Naive B cell (primary cell): ENCODE data around the gene LRRC8A. TPM values are rescaled to one million over a fixed set of nuclear protein-coding genes. Genes with fewer than 3 reads are reported as not detected.

ENCODE experiments used
- ATAC-seq, 2 donors: fragments of 150-1000 bp; cut with Tn5 transposase; 2 replicates each; pipeline ENCODE4 v1.10.0; 2021; ENCODE audit warnings: low read depth in 2 of 2, mild to moderate bottlenecking in 2 of 2, moderate library complexity in 2 of 2
- DNase-seq: peaks from one replicate; pipeline ENCODE4 v3.0.0; 2022
- H3K27ac Mint-ChIP-seq, 6 donors: one replicate each; pipeline ENCODE4 v1.8.0; 2020 to 2022; ENCODE audit warnings: mild to moderate bottlenecking in 6 of 6, mixed read lengths in 6 of 6, moderate library complexity in 5 of 6, inconsistent platforms in 2 of 6
- H3K27me3 Mint-ChIP-seq, 3 donors: one replicate each; pipeline ENCODE4 v1.8.0; 2021 to 2022; ENCODE audit warnings: mixed read lengths in 3 of 3, mild to moderate bottlenecking in 1 of 3
- H3K36me3 Mint-ChIP-seq, 2 donors: one replicate each; pipeline ENCODE4 v1.8.0; 2020 to 2022; ENCODE audit warnings: mixed read lengths in 2 of 2, inconsistent platforms in 1 of 2, mild to moderate bottlenecking in 1 of 2
- H3K4me1 Mint-ChIP-seq, 3 donors: one replicate each; pipeline ENCODE4 v1.8.0; 2020 to 2022; ENCODE audit warnings: mixed read lengths in 3 of 3, inconsistent platforms in 1 of 3, mild to moderate bottlenecking in 1 of 3, moderate library complexity in 1 of 3
- H3K4me3 Mint-ChIP-seq, 8 donors: one replicate each; pipeline ENCODE4 v1.8.0; 2020 to 2022; ENCODE audit warnings: mild to moderate bottlenecking in 8 of 8, mixed read lengths in 8 of 8, moderate library complexity in 8 of 8, inconsistent platforms in 2 of 8
- H3K9me3 Mint-ChIP-seq, 7 donors: one replicate each; pipeline ENCODE4 v1.8.0; 2020 to 2022; ENCODE audit warnings: mixed read lengths in 7 of 7, mild to moderate bottlenecking in 5 of 7, inconsistent platforms in 2 of 7, moderate library complexity in 1 of 7
- polyA plus RNA-seq, 6 donors: library from polyadenylated mRNA; unstranded; fragments of 300-500 nt; fragmentation: Illumina TruSeq; gene quantifications; one replicate each; pipeline ENCODE4 v1.2.3, GENCODE V29; 2021; ENCODE audit warnings: low read depth in 6 of 6

The LRRC8A gene
- polyA plus RNA-seq, 6 donors from 2014 or later = 8.7 to 25.5 (median 14.6) TPM

- DNase-seq (no peak), ATAC-seq (no peak)
- peaks cover 0 to 3% of the 10 kb centered on the region in 2 donors for H3K36me3 Mint-ChIP-seq
- peak overlapping the region; percentile 66 to 99 (median 90) for H3K27ac Mint-ChIP-seq
- no peaks in the 10 kb centered on the region for H3K27me3 Mint-ChIP-seq
- H3K4me3 Mint-ChIP-seq = peak overlapping the region in 7 of 8 donors; percentile 2 to 70 (median 25)
- no peaks in the 10 kb centered on the region for H3K9me3 Mint-ChIP-seq
- H3K4me1 Mint-ChIP-seq = peaks cover 29 to 51% (median 41%) of the 10 kb centered on the region in 3 donors
Observed at GRCh38 chr9:128899566-128900322, 17.8 kb downstream of the LRRC8A start.

GRCh38 chr9:128901379-128901778 lies 19.4 kb downstream of the LRRC8A start:
- DNase-seq = no peak
- no peaks in the 10 kb centered on the region for H3K9me3 Mint-ChIP-seq
- no peaks in the 10 kb centered on the region for H3K27me3 Mint-ChIP-seq
- peak overlapping the region in 5 of 8 donors; percentile 5 to 74 (median 29) for H3K4me3 Mint-ChIP-seq
- peaks cover 25 to 43% (median 34%) of the 10 kb centered on the region in 3 donors for H3K4me1 Mint-ChIP-seq
- no peaks in the 10 kb centered on the region for H3K36me3 Mint-ChIP-seq
- no peak for ATAC-seq
- peak overlapping the region; percentile 41 to 99 (median 90) for H3K27ac Mint-ChIP-seq

DNA sequence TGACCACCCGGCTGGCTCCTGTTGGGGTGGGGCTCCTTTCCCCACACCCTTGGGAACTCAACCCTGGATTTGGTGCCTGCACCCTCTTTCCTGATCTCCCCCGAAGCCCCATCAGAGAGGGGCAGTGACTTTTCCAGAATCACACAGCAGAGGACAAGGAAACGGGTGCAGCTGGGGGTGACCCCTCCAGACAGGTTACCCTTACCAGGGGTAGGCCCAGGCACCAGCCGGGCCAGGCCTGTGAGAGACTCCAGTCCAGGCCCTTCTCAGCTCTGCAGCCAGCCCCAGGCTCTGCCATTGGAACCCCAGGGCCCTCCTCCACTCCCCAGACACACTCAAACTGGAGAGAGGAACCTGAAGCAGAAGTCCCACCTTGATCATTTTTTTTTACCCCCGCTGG lies 19.9 kb downstream of the LRRC8A start:
- Mint-ChIP-seq H3K4me1 (peaks cover 28 to 45% (median 30%) of the 10 kb centered on the region in 3 donors), H3K36me3 (no peaks in the 10 kb centered on the region), H3K27me3 (no peaks in the 10 kb centered on the region), H3K4me3 (peak overlapping the region; percentile 49 to 90 (median 80)), H3K9me3 (no peaks in the 10 kb centered on the region), H3K27ac (peak overlapping the region; percentile 91 to 99 (median 98))
- ATAC-seq = peak in 1 of 2 donors; percentile 24
- DNase-seq = no peak

- DNase-seq (peak; percentile 85), ATAC-seq (peak; percentile 99)
- no peaks in the 10 kb centered on the region for H3K9me3 Mint-ChIP-seq
- H3K36me3 Mint-ChIP-seq = peaks cover 0 to 4% of the 10 kb centered on the region in 2 donors
- peaks cover 28 to 45% (median 30%) of the 10 kb centered on the region in 3 donors for H3K4me1 Mint-ChIP-seq
- H3K27me3 Mint-ChIP-seq = no peaks in the 10 kb centered on the region
- H3K27ac Mint-ChIP-seq = peak overlapping the region; percentile 91 to 99 (median 98)
- H3K4me3 Mint-ChIP-seq = peak overlapping the region; percentile 49 to 90 (median 80)
Observed at GRCh38 chr9:128902351-128903078, 20.6 kb downstream of the LRRC8A start.

DNA sequence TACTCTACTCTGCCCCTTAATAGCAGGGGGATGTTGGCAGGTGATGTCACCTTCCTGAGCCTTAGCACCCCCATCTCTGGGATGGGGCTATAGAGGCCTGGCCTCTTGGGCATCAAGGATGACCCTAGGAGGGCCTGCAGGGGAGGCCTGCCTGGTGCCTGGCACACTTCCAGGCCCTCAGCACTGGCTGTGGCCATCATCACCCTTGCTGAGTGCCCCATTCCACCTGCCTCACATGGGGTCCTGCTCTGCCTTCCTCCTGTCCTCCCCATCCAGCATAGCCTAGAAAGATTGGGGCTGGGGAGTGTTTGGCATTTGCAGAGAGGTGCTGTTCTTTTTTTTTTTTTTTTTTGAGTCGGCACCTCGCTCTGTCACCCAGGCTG lies 21.1 kb downstream of the LRRC8A start:
- Mint-ChIP-seq H3K4me3 (peak overlapping the region in 6 of 8 donors; percentile 74 to 89 (median 80)), H3K27me3 (no peaks in the 10 kb centered on the region), H3K27ac (peak overlapping the region; percentile 91 to 99 (median 98)), H3K4me1 (peaks cover 28 to 41% (median 30%) of the 10 kb centered on the region in 3 donors), H3K36me3 (peaks cover 4 to 9% of the 10 kb centered on the region in 2 donors), H3K9me3 (no peaks in the 10 kb centered on the region)
- DNase-seq (no peak), ATAC-seq (no peak)

- DNase-seq (no peak), ATAC-seq (no peak)
- H3K4me3 Mint-ChIP-seq = no peak overlapping the region
- no peaks in the 10 kb centered on the region for H3K9me3 Mint-ChIP-seq
- H3K4me1 Mint-ChIP-seq = peaks cover 24 to 40% (median 26%) of the 10 kb centered on the region in 3 donors
- H3K27ac Mint-ChIP-seq = peak overlapping the region; percentile 41 to 99 (median 87)
- H3K36me3 Mint-ChIP-seq = peaks cover 13 to 18% of the 10 kb centered on the region in 2 donors
- no peaks in the 10 kb centered on the region for H3K27me3 Mint-ChIP-seq
Observed at GRCh38 chr9:128903871-128904620, 22.1 kb downstream of the LRRC8A start.

GRCh38 chr9:128905964-128906363 lies 24.0 kb downstream of the LRRC8A start:
- Mint-ChIP-seq H3K27ac (peak overlapping the region in 3 of 6 donors; percentile 57 to 85 (median 65)), H3K9me3 (no peaks in the 10 kb centered on the region), H3K36me3 (peaks cover 14 to 21% of the 10 kb centered on the region in 2 donors), H3K27me3 (no peaks in the 10 kb centered on the region), H3K4me3 (no peak overlapping the region), H3K4me1 (peaks cover 15 to 22% (median 15%) of the 10 kb centered on the region in 3 donors)
- DNase-seq (no peak), ATAC-seq (no peak)

DNA sequence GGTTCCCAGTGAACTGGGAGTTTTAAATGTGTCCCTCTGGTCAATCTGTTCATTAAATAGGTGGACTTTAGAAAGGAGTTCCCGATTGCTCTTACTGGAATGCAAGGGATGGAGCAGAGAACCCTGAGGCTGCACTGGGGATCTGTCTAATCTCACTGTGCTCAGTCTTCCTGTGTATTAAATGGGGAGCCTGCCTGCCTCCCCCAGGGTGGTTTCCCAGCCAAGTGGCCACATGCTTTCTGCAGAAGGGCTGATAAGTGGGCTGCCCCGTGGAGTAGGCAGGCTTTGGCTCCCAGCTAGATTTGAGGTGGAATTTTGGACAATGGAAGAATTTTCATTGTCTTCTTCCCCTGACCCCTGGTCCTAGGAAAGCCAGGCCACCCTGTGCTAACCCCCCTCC lies 24.8 kb downstream of the LRRC8A start:
- H3K36me3 Mint-ChIP-seq = peaks cover 14 to 21% of the 10 kb centered on the region in 2 donors
- H3K4me1 Mint-ChIP-seq = peaks cover 11 to 20% (median 14%) of the 10 kb centered on the region in 3 donors
- peak overlapping the region in 1 of 8 donors; percentile 54 for H3K4me3 Mint-ChIP-seq

DNA sequence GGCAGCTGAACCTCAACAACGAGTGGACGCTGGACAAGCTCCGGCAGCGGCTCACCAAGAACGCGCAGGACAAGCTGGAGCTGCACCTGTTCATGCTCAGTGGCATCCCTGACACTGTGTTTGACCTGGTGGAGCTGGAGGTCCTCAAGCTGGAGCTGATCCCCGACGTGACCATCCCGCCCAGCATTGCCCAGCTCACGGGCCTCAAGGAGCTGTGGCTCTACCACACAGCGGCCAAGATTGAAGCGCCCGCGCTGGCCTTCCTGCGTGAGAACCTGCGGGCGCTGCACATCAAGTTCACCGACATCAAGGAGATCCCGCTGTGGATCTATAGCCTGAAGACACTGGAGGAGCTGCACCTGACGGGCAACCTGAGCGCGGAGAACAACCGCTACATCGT lies 26.4 kb downstream of the LRRC8A start:
- Mint-ChIP-seq H3K4me1 (peaks cover 14 to 17% (median 16%) of the 10 kb centered on the region in 3 donors), H3K27ac (peak overlapping the region in 3 of 6 donors; percentile 38 to 85 (median 78)), H3K4me3 (no peak overlapping the region)

More for the DNA sequence above, 24.8 kb downstream of the LRRC8A start:
- no peak for DNase-seq
- no peaks in the 10 kb centered on the region for H3K9me3 Mint-ChIP-seq
- no peaks in the 10 kb centered on the region for H3K27me3 Mint-ChIP-seq
- no peak for ATAC-seq
- H3K27ac Mint-ChIP-seq = peak overlapping the region in 1 of 6 donors; percentile 66

DNA sequence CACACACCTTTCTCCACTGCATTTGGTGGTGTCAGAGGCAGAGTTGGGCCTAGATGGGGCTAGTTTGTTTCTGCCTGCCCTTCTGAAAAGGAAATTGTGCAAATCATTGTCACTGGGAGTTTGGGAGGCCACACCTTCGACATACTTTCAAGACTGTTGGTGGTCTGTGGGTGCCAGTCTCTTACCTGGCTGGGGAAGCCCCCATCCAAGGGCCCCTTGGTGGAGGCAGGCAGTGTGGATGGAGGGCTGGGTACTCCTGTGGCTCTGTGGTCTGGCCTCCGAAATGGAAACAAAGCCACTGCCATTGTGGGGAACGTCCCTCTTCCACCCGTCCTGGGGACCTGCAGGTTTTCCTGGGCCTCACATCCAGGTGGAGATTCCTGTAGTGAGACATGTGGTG lies 27.9 kb downstream of the LRRC8A start:
- H3K27me3 Mint-ChIP-seq = no peaks in the 10 kb centered on the region
- DNase-seq (no peak), ATAC-seq (no peak)
- peak overlapping the region in 1 of 6 donors; percentile 69 for H3K27ac Mint-ChIP-seq
- H3K36me3 Mint-ChIP-seq = peaks cover 14 to 21% of the 10 kb centered on the region in 2 donors
- no peak overlapping the region for H3K4me3 Mint-ChIP-seq
- peaks cover 14 to 17% (median 17%) of the 10 kb centered on the region in 3 donors for H3K4me1 Mint-ChIP-seq
- no peaks in the 10 kb centered on the region for H3K9me3 Mint-ChIP-seq

More for the DNA sequence above, 26.4 kb downstream of the LRRC8A start:
- Mint-ChIP-seq H3K36me3 (peaks cover 14 to 21% of the 10 kb centered on the region in 2 donors), H3K9me3 (no peaks in the 10 kb centered on the region), H3K27me3 (no peaks in the 10 kb centered on the region)
- DNase-seq (no peak), ATAC-seq (no peak)

GRCh38 chr9:128910906-128911305 lies 29.0 kb downstream of the LRRC8A start:
- Mint-ChIP-seq H3K4me1 (peaks cover 12 to 17% (median 17%) of the 10 kb centered on the region in 3 donors), H3K36me3 (peaks cover 14 to 21% of the 10 kb centered on the region in 2 donors)

GRCh38 chr9:128911529-128912035 lies 29.6 kb downstream of the LRRC8A start:
- no peaks in the 10 kb centered on the region for H3K27me3 Mint-ChIP-seq
- DNase-seq = no peak
- no peaks in the 10 kb centered on the region for H3K9me3 Mint-ChIP-seq
- no peak overlapping the region for H3K4me3 Mint-ChIP-seq
- H3K36me3 Mint-ChIP-seq = peaks cover 14 to 21% of the 10 kb centered on the region in 2 donors
- ATAC-seq = no peak
- H3K27ac Mint-ChIP-seq = no peak overlapping the region
- H3K4me1 Mint-ChIP-seq = peaks cover 8 to 17% (median 14%) of the 10 kb centered on the region in 3 donors

More at GRCh38 chr9:128910906-128911305, 29.0 kb downstream of the LRRC8A start:
- no peak for DNase-seq
- ATAC-seq = no peak
- Mint-ChIP-seq H3K27me3 (no peaks in the 10 kb centered on the region), H3K4me3 (no peak overlapping the region), H3K9me3 (no peaks in the 10 kb centered on the region), H3K27ac (no peak overlapping the region)
